ENCODE measurements around the gene TOM1. TPM values are rescaled to one million over a fixed set of nuclear protein-coding genes. Genes with fewer than 3 reads are reported as not detected.

Gene TOM1
- total RNA-seq, 1 donor from 2014 or later: 120 TPM

DNA sequence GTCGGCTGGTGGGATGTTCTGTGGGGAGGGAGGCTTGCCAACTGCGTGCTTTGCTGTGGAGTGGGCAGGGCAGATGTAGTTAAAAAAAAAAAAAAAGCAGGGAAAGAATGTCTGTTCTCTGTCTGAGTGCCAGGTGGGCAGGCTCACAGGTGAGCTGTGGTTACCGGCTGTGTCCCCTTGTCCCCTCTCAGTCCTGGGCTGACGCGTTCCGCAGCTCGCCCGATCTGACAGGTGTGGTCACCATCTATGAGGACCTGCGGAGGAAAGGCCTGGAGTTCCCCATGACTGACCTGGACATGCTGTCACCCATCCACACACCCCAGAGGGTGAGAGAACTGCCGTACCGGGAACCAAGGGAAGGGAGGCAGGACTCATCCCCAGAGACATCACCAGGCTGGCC, 23.6 kb downstream of the TOM1 start:
- no peak for DNase-seq (ENCODE audit: extremely low spot score in 2 of 2)
- H3K27me3 ChIP-seq: no peaks in the 10 kb centered on the region
- no peak overlapping the region for H3K27ac ChIP-seq
- H3K4me1 ChIP-seq: no peaks in the 10 kb centered on the region
- H3K36me3 ChIP-seq: peaks cover 0 to 91% of the 10 kb centered on the region in 2 donors
- H3K4me3 ChIP-seq: no peak overlapping the region
- no peaks in the 10 kb centered on the region for H3K9me3 ChIP-seq
- TF ChIP-seq, protein P1, sequence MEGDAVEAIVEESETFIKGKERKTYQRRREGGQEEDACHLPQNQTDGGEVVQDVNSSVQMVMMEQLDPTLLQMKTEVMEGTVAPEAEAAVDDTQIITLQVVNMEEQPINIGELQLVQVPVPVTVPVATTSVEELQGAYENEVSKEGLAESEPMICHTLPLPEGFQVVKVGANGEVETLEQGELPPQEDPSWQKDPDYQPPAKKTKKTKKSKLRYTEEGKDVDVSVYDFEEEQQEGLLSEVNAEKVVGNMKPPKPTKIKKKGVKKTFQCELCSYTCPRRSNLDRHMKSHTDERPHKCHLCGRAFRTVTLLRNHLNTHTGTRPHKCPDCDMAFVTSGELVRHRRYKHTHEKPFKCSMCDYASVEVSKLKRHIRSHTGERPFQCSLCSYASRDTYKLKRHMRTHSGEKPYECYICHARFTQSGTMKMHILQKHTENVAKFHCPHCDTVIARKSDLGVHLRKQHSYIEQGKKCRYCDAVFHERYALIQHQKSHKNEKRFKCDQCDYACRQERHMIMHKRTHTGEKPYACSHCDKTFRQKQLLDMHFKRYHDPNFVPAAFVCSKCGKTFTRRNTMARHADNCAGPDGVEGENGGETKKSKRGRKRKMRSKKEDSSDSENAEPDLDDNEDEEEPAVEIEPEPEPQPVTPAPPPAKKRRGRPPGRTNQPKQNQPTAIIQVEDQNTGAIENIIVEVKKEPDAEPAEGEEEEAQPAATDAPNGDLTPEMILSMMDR (IDR thresholded peaks at IDR 0.05): no peak
- TF ChIP-seq POLR2A (IDR thresholded peaks at IDR 0.05) (no peak), POLR2AphosphoS5 (IDR thresholded peaks at IDR 0.05; ENCODE audit: insufficient read depth in 1 of 2, low read depth in 1 of 2) (no peak)
- intact Hi-C loops (cut with DNase I): no loop called here

DNA sequence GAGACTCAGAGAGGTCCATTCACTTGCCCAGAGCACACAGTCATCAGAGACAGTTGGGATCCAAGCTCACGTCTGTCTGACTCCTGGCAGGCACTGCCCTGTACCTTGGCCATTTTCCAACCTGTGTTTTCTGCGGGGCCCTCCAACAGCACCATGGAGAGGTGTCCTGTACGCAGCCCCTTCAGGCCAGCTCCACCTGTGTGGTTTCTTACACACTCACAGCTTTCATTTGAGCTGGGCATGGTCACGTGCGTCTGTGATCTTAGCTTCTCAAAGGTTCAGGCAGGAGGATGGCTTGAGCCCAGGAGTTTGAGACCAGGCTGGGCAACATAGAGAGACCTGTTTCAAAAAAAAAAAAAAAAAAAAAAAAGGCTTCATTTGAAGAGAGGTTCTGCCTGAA, 24.4 kb downstream of the TOM1 start:
- Histone ChIP-seq H3K27me3 (no peaks in the 10 kb centered on the region), H3K4me3 (no peak overlapping the region), H3K9me3 (no peaks in the 10 kb centered on the region), H3K27ac (no peak overlapping the region), H3K36me3 (peaks cover 0 to 87% of the 10 kb centered on the region in 2 donors), H3K4me1 (no peaks in the 10 kb centered on the region)
- no peak for TF ChIP-seq POLR2A (IDR thresholded peaks at IDR 0.05)
- intact Hi-C loops (cut with DNase I): no loop called here
- no peak for DNase-seq (ENCODE audit: extremely low spot score in 2 of 2)

DNA sequence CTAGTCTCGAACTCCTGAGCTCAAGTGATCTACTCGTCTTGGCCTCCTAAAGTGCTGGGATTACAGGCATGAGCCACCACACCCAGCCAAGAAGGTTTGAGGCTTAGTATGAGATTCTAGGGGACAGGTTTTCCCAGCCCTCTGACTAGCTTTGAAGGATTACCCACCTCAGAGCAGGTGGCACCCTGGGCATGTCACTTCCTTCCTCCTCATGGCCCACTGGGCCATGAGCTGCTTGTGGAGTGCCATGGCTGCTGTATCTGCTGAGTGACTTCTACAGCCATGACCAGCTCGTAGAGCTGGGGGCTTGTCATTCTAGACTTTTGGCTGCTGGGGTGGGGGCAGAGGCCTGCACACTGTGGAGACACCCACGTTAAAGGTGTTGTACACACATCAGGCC, 25.1 kb downstream of the TOM1 start:
- H3K4me3 ChIP-seq: no peak overlapping the region
- TF ChIP-seq POLR2A (IDR thresholded peaks at IDR 0.05) (no peak), POLR2AphosphoS5 (IDR thresholded peaks at IDR 0.05; ENCODE audit: insufficient read depth in 1 of 2, low read depth in 1 of 2) (no peak)
- TF ChIP-seq, protein P1 (IDR thresholded peaks at IDR 0.05): no peak
- intact Hi-C loops (cut with DNase I): loop anchor here (1.0 kb wide), 1 partner anchor 25 kb away; no protein-coding TSS in a partner anchor

DNA sequence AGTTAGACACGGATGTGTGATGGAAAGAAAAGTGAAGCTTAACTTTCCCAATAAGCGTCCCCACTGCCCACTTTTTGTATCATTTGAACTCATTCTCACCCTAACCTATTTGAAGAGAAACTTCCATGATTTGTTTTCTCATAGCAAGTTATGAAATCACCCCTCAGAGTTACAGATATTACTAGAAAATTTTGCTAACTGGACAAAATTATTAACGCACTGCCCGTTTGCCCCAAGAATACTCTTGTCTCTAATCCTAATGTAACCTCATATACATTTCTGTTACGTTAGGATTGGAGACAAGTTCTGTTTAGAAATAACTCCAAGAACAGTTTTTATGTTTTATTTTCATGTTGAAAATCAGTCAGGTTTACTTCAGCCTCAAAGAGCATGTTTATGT, 25.5 kb downstream of the TOM1 start:
- intact Hi-C loops (cut with DNase I): loop anchor here (1.0 kb wide), 1 partner anchor 24 kb away; no protein-coding TSS in a partner anchor
- Histone ChIP-seq H3K27me3 (no peaks in the 10 kb centered on the region), H3K36me3 (peaks cover 0 to 78% of the 10 kb centered on the region in 2 donors)

More for the DNA sequence above, 25.1 kb downstream of the TOM1 start:
- H3K9me3 ChIP-seq: no peaks in the 10 kb centered on the region
- H3K27me3 ChIP-seq: no peaks in the 10 kb centered on the region
- H3K4me1 ChIP-seq: peaks cover 6% of the 10 kb centered on the region
- DNase-seq (ENCODE audit: extremely low spot score in 2 of 2): no peak
- H3K27ac ChIP-seq: no peak overlapping the region
- peaks cover 0 to 80% of the 10 kb centered on the region in 2 donors for H3K36me3 ChIP-seq

DNA sequence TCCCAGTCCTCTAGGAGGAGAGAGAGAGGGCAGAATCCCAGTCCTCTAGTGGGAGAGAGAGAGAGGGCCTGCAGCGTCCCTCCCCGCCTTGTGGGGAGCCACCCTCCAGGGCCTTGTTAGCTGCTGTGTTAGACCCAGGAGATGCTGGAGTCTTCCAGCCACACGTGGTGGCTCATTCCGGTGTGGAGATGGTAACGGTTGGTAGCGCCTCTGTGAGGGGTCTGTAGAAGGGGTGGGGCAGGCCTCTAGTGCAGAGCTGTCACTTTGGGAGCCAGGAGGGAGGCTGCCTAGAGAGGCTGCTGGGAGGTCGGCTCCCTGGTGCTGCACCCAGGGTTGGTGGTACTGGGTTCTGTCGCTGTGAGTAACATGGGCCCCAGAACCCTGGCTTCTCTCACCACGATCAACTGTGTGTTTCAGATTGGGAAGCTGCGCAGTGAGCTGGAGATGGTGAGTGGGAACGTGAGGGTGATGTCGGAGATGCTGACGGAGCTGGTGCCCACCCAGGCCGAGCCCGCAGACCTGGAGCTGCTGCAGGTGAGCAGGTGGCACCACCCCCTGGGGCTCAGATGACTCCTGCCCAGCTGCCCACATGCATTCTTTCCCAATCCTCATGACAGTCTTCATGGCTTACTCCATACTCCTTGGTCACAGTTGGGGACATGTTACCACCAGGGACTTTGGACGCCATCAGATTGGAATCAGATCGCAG, 27.3 kb downstream of the TOM1 start:
- H3K27ac ChIP-seq: no peak overlapping the region
- DNase-seq (ENCODE audit: extremely low spot score in 2 of 2): no peak
- H3K36me3 ChIP-seq: peaks cover 0 to 88% of the 10 kb centered on the region in 2 donors
- no peak for TF ChIP-seq POLR2A (IDR thresholded peaks at IDR 0.05)
- TF ChIP-seq, protein P1 (IDR thresholded peaks at IDR 0.05): no peak
- no peak for TF ChIP-seq POLR2AphosphoS5 (IDR thresholded peaks at IDR 0.05; ENCODE audit: insufficient read depth in 1 of 2, low read depth in 1 of 2)
- no peaks in the 10 kb centered on the region for H3K27me3 ChIP-seq
- intact Hi-C loops (cut with DNase I): no loop called here
- H3K9me3 ChIP-seq: no peaks in the 10 kb centered on the region
- H3K4me1 ChIP-seq: peaks cover 13% of the 10 kb centered on the region
- no peak overlapping the region for H3K4me3 ChIP-seq

More for the DNA sequence above, 25.5 kb downstream of the TOM1 start:
- H3K27ac ChIP-seq: no peak overlapping the region
- no peak for DNase-seq (ENCODE audit: extremely low spot score in 2 of 2)
- TF ChIP-seq, protein P1 (IDR thresholded peaks at IDR 0.05): no peak
- TF ChIP-seq POLR2AphosphoS5 (IDR thresholded peaks at IDR 0.05; ENCODE audit: insufficient read depth in 1 of 2, low read depth in 1 of 2): no peak
- no peak for TF ChIP-seq POLR2A (IDR thresholded peaks at IDR 0.05)
- no peaks in the 10 kb centered on the region for H3K9me3 ChIP-seq
- peaks cover 9% of the 10 kb centered on the region for H3K4me1 ChIP-seq
- no peak overlapping the region for H3K4me3 ChIP-seq
